ENCODE results near the gene MAPRE2.
A peak's percentile ranks its signal among the peaks of the same experiment; 100 is the strongest.

The MAPRE2 gene

GRCh38 chr18:35114305-35114704 is 73.1 kb downstream of the MAPRE2 start:
- no CpG with 5 or more reads among the region's 3 CpGs for WGBS, 2 donors (ENCODE audit: extremely low coverage in 2 of 2, insufficient read length in 2 of 2, insufficient replicate concordance in 1 of 2)

GRCh38 chr18:35116784-35117318 is 75.6 kb downstream of the MAPRE2 start:
- Histone ChIP-seq H3K9me3 (replicated peaks in 1 of 2; ENCODE audit: control insufficient read depth in 2 of 2, insufficient read depth in 1 of 2, low read depth in 1 of 2, low read length in 2 of 2) (peaks cover 2 to 4% of the 10 kb centered on the region in 2 donors), H4K8ac (ENCODE audit: low read depth, low read length) (no peak overlapping the region), H3K4ac (ENCODE audit: low read length) (no peak overlapping the region)

More at GRCh38 chr18:35114305-35114704, 73.1 kb downstream of the MAPRE2 start:
- H3K14ac ChIP-seq (ENCODE audit: low read length), result no peak overlapping the region
- H2BK12ac ChIP-seq (ENCODE audit: low read length), result no peak overlapping the region
- H3K4me3 ChIP-seq (ENCODE audit: low read length in 2 of 2), result no peak overlapping the region
- no peak overlapping the region for H2AFZ ChIP-seq (ENCODE audit: low read length)
- H3K36me3 ChIP-seq (replicated peaks in 1 of 2; ENCODE audit: control insufficient read depth in 2 of 2, insufficient read depth in 2 of 2, low read length in 2 of 2), result peaks cover 0 to 2% of the 10 kb centered on the region in 2 donors
- H3K4me2 ChIP-seq (ENCODE audit: insufficient read depth, low read length, poor library complexity, severe bottlenecking), result no peak overlapping the region
- no peak overlapping the region for H3K18ac ChIP-seq (ENCODE audit: low read length)
- peaks cover 0 to 12% of the 10 kb centered on the region in 2 donors for H3K4me1 ChIP-seq (ENCODE audit: control insufficient read depth in 2 of 2, insufficient read depth in 1 of 2, low read depth in 1 of 2, low read length in 2 of 2)
- no peak overlapping the region for H2AK5ac ChIP-seq (ENCODE audit: low read depth, low read length)
- H3K23ac ChIP-seq (ENCODE audit: low read depth, low read length, poor library complexity), result no peak overlapping the region
- H3K27ac ChIP-seq (replicated peaks; ENCODE audit: low read length), result no peak overlapping the region
- no peak overlapping the region for H2BK5ac ChIP-seq (ENCODE audit: low read length)
- H3K27me3 ChIP-seq (ENCODE audit: control insufficient read depth in 3 of 3, insufficient read depth in 3 of 3, low read depth in 1 of 3, low read length in 3 of 3), result no peaks in the 10 kb centered on the region
- no peak overlapping the region for H3K4ac ChIP-seq (ENCODE audit: low read length)
- H3K79me1 ChIP-seq (ENCODE audit: low read depth, low read length), result no peaks in the 10 kb centered on the region
- no peak for DNase-seq (ENCODE audit: low spot score)
- no peak overlapping the region for H2BK120ac ChIP-seq (ENCODE audit: low read depth, low read length)
- no peak overlapping the region for H3K9ac ChIP-seq (ENCODE audit: low read depth, low read length, poor library complexity)
- H3K9me3 ChIP-seq (replicated peaks in 1 of 2; ENCODE audit: control insufficient read depth in 2 of 2, insufficient read depth in 1 of 2, low read depth in 1 of 2, low read length in 2 of 2), result peaks cover 2 to 14% of the 10 kb centered on the region in 2 donors
- H4K91ac ChIP-seq (ENCODE audit: low read depth, low read length, poor library complexity), result no peak overlapping the region
- H4K8ac ChIP-seq (ENCODE audit: low read depth, low read length), result no peak overlapping the region
- H2BK15ac ChIP-seq (ENCODE audit: low read length), result no peak overlapping the region

GRCh38 chr18:35117372-35117771 is 76.2 kb downstream of the MAPRE2 start:
- Histone ChIP-seq H3K23ac (ENCODE audit: low read depth, low read length, poor library complexity) (no peak overlapping the region), H3K36me3 (replicated peaks in 1 of 2; ENCODE audit: control insufficient read depth in 2 of 2, insufficient read depth in 2 of 2, low read length in 2 of 2) (peaks cover 0 to 2% of the 10 kb centered on the region in 2 donors), H2BK5ac (ENCODE audit: low read length) (no peak overlapping the region), H4K8ac (ENCODE audit: low read depth, low read length) (no peak overlapping the region), H3K27me3 (ENCODE audit: control insufficient read depth in 3 of 3, insufficient read depth in 3 of 3, low read depth in 1 of 3, low read length in 3 of 3) (no peaks in the 10 kb centered on the region), H3K27ac (replicated peaks; ENCODE audit: low read length) (no peak overlapping the region), H3K4me2 (ENCODE audit: insufficient read depth, low read length, poor library complexity, severe bottlenecking) (no peak overlapping the region), H2BK120ac (ENCODE audit: low read depth, low read length) (no peak overlapping the region), H3K9ac (ENCODE audit: low read depth, low read length, poor library complexity) (no peak overlapping the region), H3K79me1 (ENCODE audit: low read depth, low read length) (no peaks in the 10 kb centered on the region), H3K4ac (ENCODE audit: low read length) (no peak overlapping the region), H3K18ac (ENCODE audit: low read length) (no peak overlapping the region), H3K9me3 (replicated peaks in 1 of 2; ENCODE audit: control insufficient read depth in 2 of 2, insufficient read depth in 1 of 2, low read depth in 1 of 2, low read length in 2 of 2) (peaks cover 2 to 4% of the 10 kb centered on the region in 2 donors), H2AK5ac (ENCODE audit: low read depth, low read length) (no peak overlapping the region), H2BK15ac (ENCODE audit: low read length) (no peak overlapping the region), H2BK12ac (ENCODE audit: low read length) (no peak overlapping the region), H4K91ac (ENCODE audit: low read depth, low read length, poor library complexity) (no peak overlapping the region), H3K14ac (ENCODE audit: low read length) (no peak overlapping the region), H3K4me3 (ENCODE audit: low read length in 2 of 2) (no peak overlapping the region), H2AFZ (ENCODE audit: low read length) (no peak overlapping the region), H3K4me1 (ENCODE audit: control insufficient read depth in 2 of 2, insufficient read depth in 1 of 2, low read depth in 1 of 2, low read length in 2 of 2) (peaks cover 0 to 12% of the 10 kb centered on the region in 2 donors)
- no CpG with 5 or more reads among the region's 6 CpGs for WGBS, 2 donors (ENCODE audit: extremely low coverage in 2 of 2, insufficient read length in 2 of 2, insufficient replicate concordance in 1 of 2)
- DNase-seq (ENCODE audit: low spot score), result no peak

More at GRCh38 chr18:35116784-35117318, 75.6 kb downstream of the MAPRE2 start:
- no CpG with 5 or more reads among the region's 9 CpGs for WGBS, 2 donors (ENCODE audit: extremely low coverage in 2 of 2, insufficient read length in 2 of 2, insufficient replicate concordance in 1 of 2)
- peaks cover 0 to 2% of the 10 kb centered on the region in 2 donors for H3K36me3 ChIP-seq (replicated peaks in 1 of 2; ENCODE audit: control insufficient read depth in 2 of 2, insufficient read depth in 2 of 2, low read length in 2 of 2)
- no peak overlapping the region for H4K91ac ChIP-seq (ENCODE audit: low read depth, low read length, poor library complexity)
- no peak for DNase-seq (ENCODE audit: low spot score)
- no peak overlapping the region for H3K9ac ChIP-seq (ENCODE audit: low read depth, low read length, poor library complexity)
- H2BK5ac ChIP-seq (ENCODE audit: low read length), result no peak overlapping the region
- H3K4me3 ChIP-seq (ENCODE audit: low read length in 2 of 2), result no peak overlapping the region
- H2BK15ac ChIP-seq (ENCODE audit: low read length), result no peak overlapping the region
- H2AK5ac ChIP-seq (ENCODE audit: low read depth, low read length), result no peak overlapping the region
- H3K27me3 ChIP-seq (ENCODE audit: control insufficient read depth in 3 of 3, insufficient read depth in 3 of 3, low read depth in 1 of 3, low read length in 3 of 3), result no peaks in the 10 kb centered on the region
- H3K79me1 ChIP-seq (ENCODE audit: low read depth, low read length), result no peaks in the 10 kb centered on the region
- H3K4me1 ChIP-seq (ENCODE audit: control insufficient read depth in 2 of 2, insufficient read depth in 1 of 2, low read depth in 1 of 2, low read length in 2 of 2), result peaks cover 0 to 12% of the 10 kb centered on the region in 2 donors
- no peak overlapping the region for H3K23ac ChIP-seq (ENCODE audit: low read depth, low read length, poor library complexity)
- no peak overlapping the region for H2BK12ac ChIP-seq (ENCODE audit: low read length)
- no peak overlapping the region for H3K18ac ChIP-seq (ENCODE audit: low read length)
- no peak overlapping the region for H3K14ac ChIP-seq (ENCODE audit: low read length)
- no peak overlapping the region for H2BK120ac ChIP-seq (ENCODE audit: low read depth, low read length)
- H3K27ac ChIP-seq (replicated peaks; ENCODE audit: low read length), result no peak overlapping the region
- no peak overlapping the region for H2AFZ ChIP-seq (ENCODE audit: low read length)
- H3K4me2 ChIP-seq (ENCODE audit: insufficient read depth, low read length, poor library complexity, severe bottlenecking), result no peak overlapping the region

GRCh38 chr18:35117951-35118411 is 76.8 kb downstream of the MAPRE2 start:
- no peak overlapping the region for H2BK15ac ChIP-seq (ENCODE audit: low read length)
- H4K91ac ChIP-seq (ENCODE audit: low read depth, low read length, poor library complexity), result no peak overlapping the region
- H3K18ac ChIP-seq (ENCODE audit: low read length), result peak overlapping the region; percentile 8
- no peaks in the 10 kb centered on the region for H3K36me3 ChIP-seq (replicated peaks in 1 of 2; ENCODE audit: control insufficient read depth in 2 of 2, insufficient read depth in 2 of 2, low read length in 2 of 2)
- WGBS, 2 donors (ENCODE audit: extremely low coverage in 2 of 2, insufficient read length in 2 of 2, insufficient replicate concordance in 1 of 2), result no CpG with 5 or more reads among the region's 7 CpGs
- H2AK5ac ChIP-seq (ENCODE audit: low read depth, low read length), result no peak overlapping the region
- no peak overlapping the region for H2BK12ac ChIP-seq (ENCODE audit: low read length)
- H3K9me3 ChIP-seq (replicated peaks in 1 of 2; ENCODE audit: control insufficient read depth in 2 of 2, insufficient read depth in 1 of 2, low read depth in 1 of 2, low read length in 2 of 2), result no peaks in the 10 kb centered on the region
- H3K4ac ChIP-seq (ENCODE audit: low read length), result no peak overlapping the region
- no peak overlapping the region for H3K4me2 ChIP-seq (ENCODE audit: insufficient read depth, low read length, poor library complexity, severe bottlenecking)
- no peaks in the 10 kb centered on the region for H3K79me1 ChIP-seq (ENCODE audit: low read depth, low read length)
- H3K9ac ChIP-seq (ENCODE audit: low read depth, low read length, poor library complexity), result no peak overlapping the region
- no peak overlapping the region for H2AFZ ChIP-seq (ENCODE audit: low read length)
- no peak overlapping the region for H3K27ac ChIP-seq (replicated peaks; ENCODE audit: low read length)
- no peaks in the 10 kb centered on the region for H3K27me3 ChIP-seq (ENCODE audit: control insufficient read depth in 3 of 3, insufficient read depth in 3 of 3, low read depth in 1 of 3, low read length in 3 of 3)
- no peak overlapping the region for H2BK120ac ChIP-seq (ENCODE audit: low read depth, low read length)
- H3K23ac ChIP-seq (ENCODE audit: low read depth, low read length, poor library complexity), result no peak overlapping the region
- no peak overlapping the region for H3K14ac ChIP-seq (ENCODE audit: low read length)
- DNase-seq (ENCODE audit: low spot score), result no peak
- no peak overlapping the region for H4K8ac ChIP-seq (ENCODE audit: low read depth, low read length)
- H3K4me3 ChIP-seq (ENCODE audit: low read length in 2 of 2), result no peak overlapping the region
- H3K4me1 ChIP-seq (ENCODE audit: control insufficient read depth in 2 of 2, insufficient read depth in 1 of 2, low read depth in 1 of 2, low read length in 2 of 2), result peaks cover 0 to 15% of the 10 kb centered on the region in 2 donors
- no peak overlapping the region for H2BK5ac ChIP-seq (ENCODE audit: low read length)
